ENCODE measurements around the gene IGF2R.

IGF2R gene

GRCh38 chr6:159974932-159975331 is 6.0 kb downstream of the IGF2R start:
- DNase-seq (ENCODE audit: low spot score): no peak

GRCh38 chr6:159976686-159977254 is 7.9 kb downstream of the IGF2R start:
- DNase-seq (ENCODE audit: low spot score): no peak

GRCh38 chr6:159977255-159977903 is 8.5 kb downstream of the IGF2R start:
- no peak for DNase-seq (ENCODE audit: low spot score)

- no peak for DNase-seq (ENCODE audit: low spot score)
Measured at GRCh38 chr6:159977904-159978268, 9.0 kb downstream of the IGF2R start.

- no peak for DNase-seq (ENCODE audit: low spot score)
Measured at GRCh38 chr6:159978291-159979135, 9.6 kb downstream of the IGF2R start.

- DNase-seq (ENCODE audit: low spot score): no peak
Measured at GRCh38 chr6:159979136-159979874, 10.4 kb downstream of the IGF2R start.

GRCh38 chr6:159980474-159980873 is 11.6 kb downstream of the IGF2R start:
- no peak for DNase-seq (ENCODE audit: low spot score)

- no peak for DNase-seq (ENCODE audit: low spot score)
Measured at GRCh38 chr6:159981071-159981402, 12.2 kb downstream of the IGF2R start.

GRCh38 chr6:159981403-159982245 is 12.7 kb downstream of the IGF2R start:
- no peak for DNase-seq (ENCODE audit: low spot score)

GRCh38 chr6:159982731-159983506 is 14.0 kb downstream of the IGF2R start:
- DNase-seq (ENCODE audit: low spot score): no peak

GRCh38 chr6:159983641-159984080 is 14.8 kb downstream of the IGF2R start:
- DNase-seq (ENCODE audit: low spot score): no peak

- no peak for DNase-seq (ENCODE audit: low spot score)
Measured at GRCh38 chr6:159984268-159984786, 15.4 kb downstream of the IGF2R start.

- no peak for DNase-seq (ENCODE audit: low spot score)
Measured at GRCh38 chr6:159985296-159985945, 16.5 kb downstream of the IGF2R start.

GRCh38 chr6:159988983-159989454 is 20.1 kb downstream of the IGF2R start:
- DNase-seq (ENCODE audit: low spot score): no peak

- DNase-seq (ENCODE audit: low spot score): no peak
Measured at GRCh38 chr6:159989492-159990480, 20.9 kb downstream of the IGF2R start.

GRCh38 chr6:159992366-159992765 is 23.5 kb downstream of the IGF2R start:
- no peak for DNase-seq (ENCODE audit: low spot score)

GRCh38 chr6:159995405-159995804 is 26.5 kb downstream of the IGF2R start:
- no peak for DNase-seq (ENCODE audit: low spot score)

- no peak for DNase-seq (ENCODE audit: low spot score)
Measured at GRCh38 chr6:159996087-159996622, 27.3 kb downstream of the IGF2R start.
